Astrocyte (in vitro differentiated cells and primary cell): ENCODE data around the gene PPP2R5D.

Experiments
- EZH2 ChIP-seq: IDR thresholded peaks from 2 replicates; pipeline ENCODE4 v1.6.1; 2012; ENCODE audit warnings: mild to moderate bottlenecking, low read length, inconsistent platforms; ENCODE audit not compliant: insufficient read depth
- TF ChIP-seq, protein P1 (sequence below): IDR thresholded peaks from 2 replicates; pipeline ENCODE4 v1.5.1; 2011; ENCODE audit warnings: low read depth, mild to moderate bottlenecking, inconsistent platforms, low read length, moderate library complexity; ENCODE audit not compliant: insufficient read depth

DNA sequence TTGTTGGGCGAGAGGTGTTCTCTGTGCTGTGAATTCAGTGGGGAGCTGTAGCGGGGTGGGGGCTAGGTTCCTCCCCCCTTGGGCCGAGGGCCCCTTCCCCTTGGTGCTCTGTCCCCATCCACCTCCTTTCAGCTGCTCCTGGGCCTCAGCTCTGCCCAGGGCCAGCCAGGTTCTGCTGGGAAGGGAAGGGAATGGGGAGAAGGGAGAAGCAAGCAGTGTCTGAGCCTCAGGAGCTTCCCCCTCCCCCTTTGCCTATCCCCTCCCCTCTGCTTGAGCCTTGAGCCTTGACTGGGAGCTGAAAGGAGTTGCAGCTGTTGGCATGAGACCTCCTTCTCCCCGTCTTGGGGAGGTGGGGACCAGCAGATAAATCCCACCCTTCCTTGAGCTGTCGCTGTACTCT is 36.5 kb downstream of the PPP2R5D start:
- TF ChIP-seq, protein P1, sequence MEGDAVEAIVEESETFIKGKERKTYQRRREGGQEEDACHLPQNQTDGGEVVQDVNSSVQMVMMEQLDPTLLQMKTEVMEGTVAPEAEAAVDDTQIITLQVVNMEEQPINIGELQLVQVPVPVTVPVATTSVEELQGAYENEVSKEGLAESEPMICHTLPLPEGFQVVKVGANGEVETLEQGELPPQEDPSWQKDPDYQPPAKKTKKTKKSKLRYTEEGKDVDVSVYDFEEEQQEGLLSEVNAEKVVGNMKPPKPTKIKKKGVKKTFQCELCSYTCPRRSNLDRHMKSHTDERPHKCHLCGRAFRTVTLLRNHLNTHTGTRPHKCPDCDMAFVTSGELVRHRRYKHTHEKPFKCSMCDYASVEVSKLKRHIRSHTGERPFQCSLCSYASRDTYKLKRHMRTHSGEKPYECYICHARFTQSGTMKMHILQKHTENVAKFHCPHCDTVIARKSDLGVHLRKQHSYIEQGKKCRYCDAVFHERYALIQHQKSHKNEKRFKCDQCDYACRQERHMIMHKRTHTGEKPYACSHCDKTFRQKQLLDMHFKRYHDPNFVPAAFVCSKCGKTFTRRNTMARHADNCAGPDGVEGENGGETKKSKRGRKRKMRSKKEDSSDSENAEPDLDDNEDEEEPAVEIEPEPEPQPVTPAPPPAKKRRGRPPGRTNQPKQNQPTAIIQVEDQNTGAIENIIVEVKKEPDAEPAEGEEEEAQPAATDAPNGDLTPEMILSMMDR = no peak
- no peak for TF ChIP-seq EZH2
